Fibroblast of skin of left biceps (primary cell): ENCODE data around the gene SPOCK3.
"Not testable (repeated sequence)": the region's sequence is repeated elsewhere in the genome, so short reads cannot be mapped to it uniquely, and the experiment has no call there.

Source experiments
- DNase-seq, 2 experiments: peaks; one replicate each; pipeline ENCODE4 v3.0.0-alpha.2; 2013; ENCODE audit warnings: low read depth in 2 of 2

Gene SPOCK3

GRCh38 chr4:166957451-166957850, 276.8 kb downstream of the SPOCK3 start:
- DNase-seq, result no peak

DNA sequence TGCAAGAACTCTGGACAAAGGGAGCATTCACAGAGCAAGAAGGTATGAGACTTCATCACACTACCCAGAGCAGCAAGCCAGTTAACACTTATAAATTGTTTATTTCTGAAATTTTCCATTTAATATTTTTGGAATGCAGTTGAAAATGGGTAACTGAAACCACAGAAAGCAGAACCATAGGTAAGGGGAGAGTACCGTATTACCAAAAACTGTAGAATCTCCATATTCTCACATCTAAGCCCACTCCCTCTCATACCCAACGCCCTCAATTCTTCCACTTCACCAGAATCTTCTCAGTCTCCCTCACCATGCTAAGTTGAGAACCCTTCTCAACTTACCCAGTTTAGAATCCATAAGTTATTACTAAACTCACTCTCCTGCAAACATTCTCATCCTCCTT, 277.8 kb downstream of the SPOCK3 start:
- no peak for DNase-seq

GRCh38 chr4:166941629-166942028, 292.7 kb downstream of the SPOCK3 start:
- DNase-seq, result no peak

DNA sequence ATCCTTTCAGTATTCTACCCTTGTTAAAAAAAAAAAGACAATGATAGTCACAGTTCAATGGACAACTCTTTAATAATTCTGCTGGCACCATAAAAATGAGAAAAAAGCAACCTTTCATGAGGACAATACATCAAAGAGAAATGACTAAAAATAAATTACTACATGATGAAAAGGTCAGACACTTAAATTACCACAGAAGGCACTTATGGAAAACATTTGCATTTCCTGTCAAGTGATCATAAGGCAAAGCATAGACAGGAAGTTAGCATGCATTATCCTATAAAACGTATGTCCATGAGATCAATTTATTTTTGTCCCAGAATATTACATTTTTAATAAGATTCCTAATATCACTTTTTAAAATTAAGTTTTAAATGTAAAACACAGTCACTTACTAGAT, 303.8 kb downstream of the SPOCK3 start:
- no peak for DNase-seq

DNA sequence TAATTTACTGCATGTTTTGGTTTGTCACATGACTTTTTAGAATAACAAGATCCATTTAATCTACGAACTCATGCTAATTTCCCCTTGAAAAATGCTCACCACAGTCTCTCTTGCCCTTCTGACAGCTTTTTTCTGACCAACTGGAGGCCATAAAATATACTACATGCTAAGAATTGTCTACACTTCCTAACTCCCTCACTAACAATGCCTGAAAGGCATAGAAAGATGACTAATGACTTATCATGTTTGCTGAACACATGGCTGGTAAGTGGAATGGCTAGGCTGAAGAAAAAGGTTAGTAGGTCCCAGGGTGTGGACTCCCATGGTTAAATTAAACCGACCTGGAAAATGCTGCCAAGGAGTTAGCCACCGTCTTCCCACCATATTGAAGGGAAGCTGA, 309.9 kb downstream of the SPOCK3 start:
- DNase-seq, result no peak

DNA sequence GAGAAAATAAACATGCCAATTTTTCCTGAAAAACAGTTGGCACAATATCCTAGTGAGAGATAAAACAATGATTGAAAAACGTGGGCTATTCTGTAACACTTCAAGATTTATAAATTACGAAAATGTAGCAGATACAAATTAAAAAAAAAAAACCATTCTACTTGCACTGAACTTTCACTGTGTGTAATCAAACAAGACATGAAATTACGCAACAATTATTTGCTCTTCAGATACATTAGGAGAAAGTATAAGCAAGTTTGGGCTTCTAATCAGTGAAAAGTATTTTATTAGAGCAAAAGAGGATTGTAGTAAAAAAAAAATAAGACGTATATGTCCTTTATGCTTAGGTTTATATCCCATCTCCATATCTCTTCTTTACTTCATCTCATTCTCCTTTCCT, 320.4 kb downstream of the SPOCK3 start:
- no peak for DNase-seq

DNA sequence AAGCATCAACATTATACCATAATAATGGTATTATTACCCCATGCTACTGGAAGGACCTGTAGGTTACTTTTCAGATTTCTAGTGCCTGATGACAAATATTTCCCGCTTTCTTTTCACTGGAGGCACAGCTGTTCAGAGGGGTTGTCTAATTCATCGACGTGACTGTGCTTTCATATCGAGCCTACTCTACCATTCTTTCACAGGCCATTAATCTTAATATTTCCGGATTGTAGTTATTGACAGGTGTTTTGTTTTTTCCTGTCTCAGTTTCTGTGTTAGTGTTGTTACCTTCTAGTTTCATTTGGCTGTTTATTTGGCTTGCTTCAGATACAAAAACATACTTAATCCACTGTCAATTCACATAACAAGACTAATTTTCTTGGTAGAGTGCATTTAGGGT, 330.9 kb downstream of the SPOCK3 start:
- no peak for DNase-seq

- DNase-seq, result no peak
Measured at GRCh38 chr4:166902941-166903340, 331.4 kb downstream of the SPOCK3 start.

DNA sequence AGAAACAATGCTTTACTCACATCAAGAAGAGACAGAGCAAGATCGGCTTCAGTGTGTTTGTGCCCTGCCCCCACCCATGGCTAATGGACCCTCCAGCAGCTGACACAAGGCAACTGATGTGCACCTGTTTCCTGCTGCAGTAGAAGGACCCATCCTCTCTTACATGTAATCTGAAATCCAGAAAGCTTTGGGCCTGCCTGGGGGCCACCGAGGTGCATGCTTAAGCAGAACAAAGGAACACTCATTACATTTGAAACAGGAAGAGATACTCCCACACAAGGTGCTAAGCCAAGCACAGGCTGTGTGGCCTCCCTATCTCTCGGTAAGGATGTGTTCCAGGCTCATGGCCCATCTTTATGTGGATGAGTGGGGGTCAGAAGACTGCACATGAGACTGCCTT, 338.0 kb downstream of the SPOCK3 start:
- no peak for DNase-seq

- no peak for DNase-seq
Measured at GRCh38 chr4:166895771-166896170, 338.5 kb downstream of the SPOCK3 start.

- no peak for DNase-seq
Measured at GRCh38 chr4:166887457-166887856, 346.8 kb downstream of the SPOCK3 start.

GRCh38 chr4:166886718-166887117, 347.6 kb downstream of the SPOCK3 start:
- DNase-seq, result no peak

DNA sequence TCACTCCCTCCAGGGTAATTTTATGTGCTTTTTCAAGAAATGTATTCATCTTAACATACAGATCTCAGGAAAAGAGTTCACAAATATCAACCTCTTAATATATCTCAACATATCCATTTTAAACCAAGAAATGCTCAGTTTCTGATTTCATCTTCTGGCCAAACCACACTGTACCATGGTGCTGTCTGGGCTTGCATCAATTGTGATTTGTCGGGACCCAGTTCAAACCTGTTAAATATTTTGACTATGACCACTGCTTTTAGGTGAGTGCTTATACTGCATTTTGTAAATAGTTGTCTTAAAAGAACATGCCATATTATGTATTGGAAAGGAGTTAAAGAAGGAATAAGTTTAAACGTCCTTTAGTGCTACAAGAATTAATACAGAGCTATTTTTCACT, 352.1 kb downstream of the SPOCK3 start:
- DNase-seq, result no peak

DNA sequence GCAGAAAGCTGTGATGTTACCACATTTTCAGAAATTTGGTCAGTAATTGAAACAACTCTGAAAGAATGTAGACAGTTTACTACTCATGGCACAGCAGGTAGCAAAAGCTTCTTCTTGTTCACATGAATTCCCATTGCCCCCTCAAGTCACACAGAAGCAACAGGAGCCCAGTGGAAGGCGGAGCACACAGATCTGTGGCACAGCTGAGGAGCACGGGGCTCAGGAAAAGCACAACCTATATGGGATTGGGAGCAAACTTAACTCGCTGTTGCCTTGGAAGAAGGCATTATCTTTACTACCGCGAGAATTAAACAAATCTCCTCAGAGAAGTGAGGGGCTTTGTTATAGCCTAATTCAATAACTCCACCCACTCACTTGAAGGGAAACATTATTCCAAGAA, 358.5 kb downstream of the SPOCK3 start:
- no peak for DNase-seq

GRCh38 chr4:166862032-166862431, 372.3 kb downstream of the SPOCK3 start:
- DNase-seq, result no peak

GRCh38 chr4:166850398-166850797, 383.9 kb downstream of the SPOCK3 start:
- not testable (repeated sequence) for DNase-seq

- no peak for DNase-seq
Measured at GRCh38 chr4:166846939-166847338, 387.4 kb downstream of the SPOCK3 start.

- no peak for DNase-seq
Measured at GRCh38 chr4:166842795-166843261, 391.5 kb downstream of the SPOCK3 start.

DNA sequence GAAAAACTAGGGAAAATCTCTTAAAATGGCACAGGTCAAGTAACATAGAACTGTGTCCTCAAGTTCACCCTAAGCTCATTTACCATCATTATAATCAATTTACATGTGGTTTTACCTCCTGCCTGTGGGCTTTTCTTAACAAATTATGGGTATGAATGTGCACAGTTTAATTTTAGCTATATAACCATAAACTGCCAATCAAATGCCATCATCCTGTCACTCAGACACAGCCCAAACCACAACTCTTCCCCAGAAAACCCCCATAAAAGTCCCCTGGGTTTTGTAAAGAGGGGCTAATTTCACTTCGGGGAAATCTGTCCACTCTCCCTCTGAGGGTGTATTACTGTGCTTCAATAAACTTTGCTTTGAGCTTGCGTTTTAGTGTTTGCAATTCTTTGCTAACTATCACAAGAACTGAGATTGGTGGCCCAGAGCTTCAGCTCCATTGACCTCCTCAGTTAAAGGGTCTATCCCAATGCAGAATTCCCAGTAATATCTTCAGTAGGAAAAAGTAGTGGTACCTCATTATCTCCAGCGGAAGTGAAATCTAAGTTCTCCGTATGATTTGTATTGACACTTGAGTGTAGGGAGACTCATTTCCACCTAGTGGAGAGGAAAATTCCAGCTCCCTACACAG, 394.6 kb downstream of the SPOCK3 start:
- no peak for DNase-seq

DNA sequence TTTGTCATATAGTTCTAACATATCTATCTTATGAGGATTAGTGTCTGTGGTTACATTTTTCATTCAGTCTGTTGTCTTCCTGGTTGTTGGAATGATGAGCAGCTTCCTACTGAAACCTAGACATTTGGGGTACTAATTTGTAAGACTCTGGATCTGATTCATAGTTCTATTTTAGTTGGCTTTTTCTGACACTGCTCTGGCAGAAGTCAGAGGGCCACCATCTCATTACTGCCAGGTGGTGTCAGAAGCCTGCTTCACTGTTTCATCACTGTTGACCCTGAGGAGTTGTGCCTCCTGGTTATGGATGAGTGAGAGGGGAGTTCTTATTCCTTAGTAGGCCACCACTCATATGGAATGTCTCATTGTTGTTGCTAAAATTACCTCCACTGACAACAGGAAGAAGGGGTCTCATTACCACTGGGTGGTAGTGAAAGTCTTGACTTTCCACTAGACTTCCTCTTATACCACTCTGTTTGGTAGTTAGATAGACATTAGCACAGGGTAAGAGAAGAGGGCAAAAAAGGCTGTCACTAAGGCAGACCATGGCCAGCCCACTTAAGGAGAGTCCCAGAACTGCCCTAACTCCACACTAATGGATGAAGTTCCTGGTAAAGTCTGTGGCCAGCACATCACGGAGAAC, 395.2 kb downstream of the SPOCK3 start:
- no peak for DNase-seq

DNA sequence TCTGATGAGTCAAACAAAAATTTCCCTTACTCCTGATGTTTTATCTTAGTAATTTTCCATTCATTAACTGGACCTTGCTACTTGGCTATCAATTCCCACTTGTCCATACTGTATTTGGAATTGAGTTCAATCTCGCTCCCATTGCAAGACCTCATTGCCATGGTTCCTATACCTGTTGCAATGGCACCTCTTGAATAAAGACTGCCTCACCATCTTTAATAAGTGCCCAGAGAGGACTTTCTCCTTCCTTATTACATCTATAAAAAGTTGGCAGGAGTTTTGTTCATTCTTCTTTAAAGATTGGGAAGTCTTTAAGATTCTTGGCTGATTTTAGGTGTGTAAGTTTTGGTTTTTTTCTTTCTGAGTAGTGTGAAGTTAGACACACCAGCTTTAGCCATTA, 397.4 kb downstream of the SPOCK3 start:
- no peak for DNase-seq

GRCh38 chr4:166827629-166828028, 406.7 kb downstream of the SPOCK3 start:
- no peak for DNase-seq

DNA sequence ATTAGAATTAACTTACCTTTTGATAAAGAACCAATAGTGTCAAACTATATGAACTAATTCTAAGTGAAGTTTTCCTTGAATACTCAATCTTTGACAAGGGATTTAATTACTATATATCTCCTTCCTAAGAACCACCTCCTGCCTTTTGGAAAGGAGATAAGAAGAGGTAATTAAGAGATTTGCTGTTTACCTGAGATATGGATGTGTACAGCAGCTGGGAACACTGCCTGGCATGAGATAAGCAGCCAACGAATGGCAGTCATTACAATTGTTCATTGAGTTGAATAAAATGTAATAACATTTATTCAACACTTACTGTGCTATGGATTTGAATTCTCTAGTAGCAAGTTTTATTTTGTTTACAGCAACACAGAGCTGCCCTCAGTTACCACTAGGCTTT, 407.1 kb downstream of the SPOCK3 start:
- no peak for DNase-seq

GRCh38 chr4:166823848-166824247, 410.4 kb downstream of the SPOCK3 start:
- DNase-seq, result no peak
